HCT116 (cell line): ENCODE measurements around the gene SYNGAP1. TPM values are rescaled to one million over a fixed set of nuclear protein-coding genes. Genes with fewer than 3 reads are reported as not detected.

ENCODE experiments used
- ATAC-seq: fragments of 200-7000 bp; cut with Tn5 transposase; 2 replicates; pipeline ENCODE4 v1.9.1; 2020; ENCODE audit warnings: mild to moderate bottlenecking, moderate library complexity
- BruUV-seq: library from RNA; stranded (reverse); fragments of 400-500 nt; replicated peaks from 2 replicates; lab custom pipeline; 2021; lab: Mats Ljungman, UMichigan
- CTCF ChIA-PET: fragments of 300-600 bp; sonication (Branson Sonifier 250); formaldehyde crosslinking; loops from one replicate; lab custom pipeline; 2021; ENCODE audit warnings: antibody characterized with exemption; lab: Charles Lee
- POLR2A ChIA-PET: fragments of 300-600, 350-600 bp; sonication (Branson Sonifier 250); formaldehyde crosslinking; loops from one replicate; lab custom pipeline; 2021; ENCODE audit warnings: antibody characterized with exemption; lab: Charles Lee
- RAD21 ChIA-PET, 2 experiments: fragments of 300-600 bp; sonication (Branson Sonifier 250); formaldehyde crosslinking; loops; one replicate each; lab custom pipeline; 2023; ENCODE audit warnings: low total read pairs in 2 of 2; ENCODE audit not compliant: uncharacterized antibody in 2 of 2, unreplicated experiment in 2 of 2, low non-redundant PET in 1 of 2; lab: Charles Lee
- DNase-seq: peaks from one replicate; pipeline ENCODE4 v3.0.0-alpha.2; 2010; ENCODE audit warnings: low read depth, low spot score
- H2AFZ ChIP-seq: fragments of 200-600 bp; shearing (Covaris generic), sonication (generic); 2 replicates; pipeline ENCODE4 v1.6.1; 2017; ENCODE audit warnings: low read depth, mixed run types, mixed read lengths, antibody characterized with exemption, low read length; ENCODE audit not compliant: poor library complexity, severe bottlenecking
- H3K27ac ChIP-seq: 2 replicates; pipeline ENCODE4 v1.5.1; 2012; ENCODE audit warnings: low read depth, low read length
- H3K27me3 ChIP-seq: fragments of 200-600 bp; sonication (generic); 2 replicates; pipeline ENCODE4 v1.6.1; 2016; ENCODE audit warnings: mixed run types, low read length, mixed read lengths; ENCODE audit not compliant: insufficient read depth
- H3K36me3 ChIP-seq, 2 experiments: fragments of 200-500 bp in 1 of 2; fragments of 200-600 bp in 1 of 2; sonication (Bioruptor generic) in 1 of 2; sonication (generic) in 1 of 2; 2 replicates each; pipeline versions ENCODE4 v1.5.1 to v1.6.1; 2014 to 2016; ENCODE audit warnings: low read length in 2 of 2, inconsistent platforms in 1 of 2, mixed read lengths in 1 of 2, mixed run types in 1 of 2; ENCODE audit not compliant: insufficient read depth in 2 of 2, control insufficient read depth in 1 of 2
- H3K4me1 ChIP-seq, 2 experiments: fragments of 200-600 bp in 1 of 2; sonication (generic) in 1 of 2; 2 replicates each; pipeline versions ENCODE4 v1.5.1 to v1.6.1; 2012 to 2017; ENCODE audit warnings: low read length in 2 of 2, inconsistent platforms in 1 of 2, mild to moderate bottlenecking in 1 of 2, mixed read lengths in 1 of 2, mixed run types in 1 of 2, moderate library complexity in 1 of 2; ENCODE audit not compliant: insufficient read depth in 2 of 2, control insufficient read depth in 1 of 2
- H3K4me2 ChIP-seq: fragments of 200-600 bp; sonication (generic); 2 replicates; pipeline ENCODE4 v1.6.1; 2017; ENCODE audit warnings: mixed run types, low read length, mixed read lengths
- H3K4me3 ChIP-seq, 2 experiments: fragments of 200-600 bp in 1 of 2; sonication (generic) in 1 of 2; replicated peaks in 1 of 2; 2 replicates each; pipeline ENCODE4 v1.5.1; 2011 to 2016; ENCODE audit warnings: low read length in 2 of 2, control low read depth in 1 of 2, low read depth in 1 of 2, mild to moderate bottlenecking in 1 of 2, mixed read lengths in 1 of 2, mixed run types in 1 of 2
- H3K79me2 ChIP-seq: fragments of 200-600 bp; sonication (generic); 2 replicates; pipeline ENCODE4 v1.6.1; 2017; ENCODE audit warnings: mild to moderate bottlenecking, mixed run types, low read length, moderate library complexity, mixed read lengths; ENCODE audit not compliant: insufficient read depth
- H3K9ac ChIP-seq: fragments of 200-600 bp; sonication (generic); 2 replicates; pipeline ENCODE4 v1.6.1; 2016; ENCODE audit warnings: low read length, mixed read lengths
- H3K9me2 ChIP-seq: fragments of 200-600 bp; sonication (generic), shearing (Covaris generic); 2 replicates; pipeline ENCODE4 v1.6.1; 2017; ENCODE audit warnings: mixed run types, mild to moderate bottlenecking, moderate library complexity; ENCODE audit not compliant: insufficient read depth
- H3K9me3 ChIP-seq, 2 experiments: fragments of 200-500 bp in 1 of 2; fragments of 200-600 bp in 1 of 2; sonication (Bioruptor generic) in 1 of 2; sonication (generic) in 1 of 2; 2 replicates each; pipeline ENCODE4 v1.6.1; 2014 to 2017; ENCODE audit warnings: low read length in 2 of 2, mixed read lengths in 2 of 2, inconsistent platforms in 1 of 2, low read depth in 1 of 2, mild to moderate bottlenecking in 1 of 2, mixed run types in 1 of 2, moderate library complexity in 1 of 2; ENCODE audit not compliant: control insufficient read depth in 1 of 2, insufficient read depth in 1 of 2
- H4K20me1 ChIP-seq: fragments of 200-600 bp; sonication (generic), shearing (Covaris generic); 2 replicates; pipeline ENCODE4 v1.6.1; 2017; ENCODE audit warnings: mixed run types, mild to moderate bottlenecking, moderate library complexity; ENCODE audit not compliant: insufficient read depth
- ATF3 ChIP-seq: IDR thresholded peaks from 2 replicates; pipeline ENCODE4 v1.6.1; 2012
- CEBPB ChIP-seq: IDR thresholded peaks from 2 replicates; pipeline ENCODE4 v1.6.1; 2012; ENCODE audit warnings: low read depth
- CTCF ChIP-seq, 3 experiments: fragments of 200-600 bp in 1 of 3; sonication (generic) in 1 of 3; IDR thresholded peaks in 2 of 3; conservative IDR thresholded peaks in 1 of 3; 2 replicates each; pipeline ENCODE4 v1.5.1; 2012 to 2017; ENCODE audit warnings: low read depth in 2 of 3, low read length in 2 of 3, antibody characterized with exemption in 1 of 3, borderline replicate concordance in 1 of 3, control low read depth in 1 of 3, mild to moderate bottlenecking in 1 of 3, mixed read lengths in 1 of 3, mixed run types in 1 of 3, moderate library complexity in 1 of 3; ENCODE audit not compliant: insufficient read depth in 1 of 3
- EZH2 ChIP-seq: fragments of 200-600 bp; sonication (generic); IDR thresholded peaks from 2 replicates; pipeline ENCODE4 v1.6.1; 2017; ENCODE audit warnings: antibody characterized with exemption, mixed run types
- EZH2phosphoT487 ChIP-seq: fragments of 200-600 bp; IDR thresholded peaks from 2 replicates; pipeline ENCODE4 v1.6.1; 2018; ENCODE audit warnings: antibody characterized with exemption, borderline replicate concordance
- JUND ChIP-seq: IDR thresholded peaks from 2 replicates; pipeline ENCODE4 v1.6.1; 2012
- MAX ChIP-seq: IDR thresholded peaks from 2 replicates; pipeline ENCODE4 v1.6.1; 2012
- POLR2A ChIP-seq: IDR thresholded peaks from 2 replicates; pipeline ENCODE4 v1.7.0; 2011; ENCODE audit warnings: borderline replicate concordance; ENCODE audit not compliant: insufficient read depth, insufficient read length; ENCODE audit errors: extremely low read depth
- POLR2AphosphoS5 ChIP-seq: IDR thresholded peaks from 2 replicates; pipeline ENCODE4 v1.6.1; 2011; ENCODE audit warnings: mild to moderate bottlenecking, low read depth, low read length, moderate library complexity
- SRF ChIP-seq: IDR thresholded peaks from 2 replicates; pipeline ENCODE4 v1.6.1; 2012; ENCODE audit warnings: low read depth
- YY1 ChIP-seq: IDR thresholded peaks from 2 replicates; pipeline ENCODE4 v1.6.1; 2011; ENCODE audit warnings: low read length, low read depth, moderate library complexity, mild to moderate bottlenecking; ENCODE audit not compliant: insufficient replicate concordance; ENCODE audit errors: extremely low read depth
- ZBTB33 ChIP-seq: IDR thresholded peaks from 2 replicates; pipeline ENCODE4 v1.6.1; 2011; ENCODE audit warnings: mild to moderate bottlenecking, low read length, moderate library complexity; ENCODE audit not compliant: insufficient replicate concordance; ENCODE audit errors: extremely low read depth
- ZFX ChIP-seq: fragments of 450-650 bp; IDR thresholded peaks from 2 replicates; pipeline ENCODE4 v1.6.1; 2017
- intact Hi-C: fragments of 100-400 bp; cut with micrococcal nuclease; formaldehyde crosslinking; loops from 2 replicates; pipeline ENCODE4 v1.10.0; 2022
- total RNA-seq: library from RNA; stranded (reverse); gene quantifications from one replicate; pipeline ENCODE4 v1.2.1, GENCODE V29; 2021; ENCODE audit not compliant: unreplicated experiment

Gene SYNGAP1
- total RNA-seq, 1 experiment from 2014 or later = 11.5 TPM

- Histone ChIP-seq H3K4me3 (no peak overlapping the region), H3K36me3 (no peaks in the 10 kb centered on the region), H3K27ac (no peak overlapping the region)
- POLR2A ChIA-PET = interaction anchor here (2.0 kb wide), 1 partner anchor 16 kb away, joined by 4 read pairs; no protein-coding TSS in a partner anchor
- TF ChIP-seq ATF3 = no peak
- no peak for TF ChIP-seq MAX
- no peak for TF ChIP-seq CEBPB
- no peak for TF ChIP-seq CTCF (IDR thresholded peaks at IDR 0.05 in 2 of 3, conservative IDR thresholded peaks at IDR 0.05 in 1 of 3; ENCODE audit: borderline replicate concordance in 1 of 3, insufficient read depth in 1 of 3, low read depth in 2 of 3, low read length in 2 of 3)
- no peak for TF ChIP-seq ZBTB33
- TF ChIP-seq JUND = no peak
- TF ChIP-seq EZH2phosphoT487 = no peak
- no peak for TF ChIP-seq POLR2A
- TF ChIP-seq YY1 = no peak
- TF ChIP-seq ZFX = no peak
- no peak for TF ChIP-seq EZH2
- TF ChIP-seq SRF = no peak
- no peak for TF ChIP-seq POLR2AphosphoS5
- TF ChIP-seq, all 23 proteins: peak for 0
- H3K9ac ChIP-seq = no peak overlapping the region
- no peaks in the 10 kb centered on the region for H3K9me2 ChIP-seq
- H3K27me3 ChIP-seq = no peaks in the 10 kb centered on the region
- intact Hi-C loops = no loop called here
- BruUV-seq = no TSS peak
- no peak overlapping the region for H2AFZ ChIP-seq
- H3K9me3 ChIP-seq = no peaks in the 10 kb centered on the region
- DNase-seq (no peak), ATAC-seq (no peak)
- CTCF ChIA-PET = no interaction called here
- RAD21 ChIA-PET = no interaction called here
- H4K20me1 ChIP-seq = no peaks in the 10 kb centered on the region
- H3K4me1 ChIP-seq = peaks cover 0 to 20% of the 10 kb centered on the region in 2 experiments; a peak in 3 of 4 replicates
- H3K79me2 ChIP-seq = no peaks in the 10 kb centered on the region
- no peak overlapping the region for H3K4me2 ChIP-seq
Observed at GRCh38 chr6:33380272-33380981, 39.4 kb upstream of the SYNGAP1 start.
